GM19099 (cell line): ENCODE results near the gene ARMH3.

ENCODE experiments used
- POLR2A ChIP-seq: IDR thresholded peaks from 3 replicates; pipeline ENCODE4 v1.6.1; 2011; ENCODE audit warnings: low read depth; ENCODE audit not compliant: insufficient read length; ENCODE audit errors: extremely low read depth

ARMH3 gene

DNA sequence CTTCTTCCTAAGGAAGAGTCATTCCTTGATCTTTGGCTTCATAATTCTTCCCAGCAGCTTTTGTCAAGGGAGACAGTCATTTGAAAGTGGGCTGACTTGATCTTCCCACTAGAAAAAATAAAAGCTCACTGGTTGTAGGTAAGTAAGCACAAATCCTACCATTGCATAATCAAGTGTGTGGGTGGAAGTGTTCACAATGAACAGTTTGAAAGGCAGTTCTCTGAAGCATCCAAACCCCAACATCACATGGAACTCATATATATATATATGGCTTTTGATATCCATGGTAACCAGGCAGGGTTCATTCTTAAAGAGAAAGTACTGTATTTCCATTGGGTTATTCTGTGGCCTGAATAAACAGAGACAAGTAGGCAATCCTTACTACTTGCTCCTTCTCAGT is 51.6 kb downstream of the ARMH3 start:
- TF ChIP-seq POLR2A = no peak

DNA sequence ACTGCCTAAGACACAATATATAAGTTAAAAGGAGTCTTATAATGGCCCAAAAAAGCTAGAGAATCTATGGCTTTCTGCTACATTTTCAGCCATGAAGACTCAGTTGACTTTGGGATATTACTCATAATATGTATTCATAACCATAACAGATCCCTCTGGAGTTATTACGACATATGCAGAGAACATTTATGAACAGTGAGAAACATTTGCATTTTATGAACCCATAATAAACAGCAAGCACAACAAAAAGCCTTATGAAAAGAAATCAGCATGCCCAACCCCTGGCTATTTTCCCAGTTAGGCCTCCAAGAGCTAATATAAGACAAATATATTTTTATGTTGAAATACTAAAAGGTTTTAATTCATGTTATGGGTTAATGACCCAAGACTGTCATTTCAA is 52.4 kb downstream of the ARMH3 start:
- no peak for TF ChIP-seq POLR2A

- no peak for TF ChIP-seq POLR2A
Measured at GRCh38 chr10:102001435-102002068, 54.4 kb downstream of the ARMH3 start.

GRCh38 chr10:101997803-101998202 is 58.2 kb downstream of the ARMH3 start:
- TF ChIP-seq POLR2A = no peak

DNA sequence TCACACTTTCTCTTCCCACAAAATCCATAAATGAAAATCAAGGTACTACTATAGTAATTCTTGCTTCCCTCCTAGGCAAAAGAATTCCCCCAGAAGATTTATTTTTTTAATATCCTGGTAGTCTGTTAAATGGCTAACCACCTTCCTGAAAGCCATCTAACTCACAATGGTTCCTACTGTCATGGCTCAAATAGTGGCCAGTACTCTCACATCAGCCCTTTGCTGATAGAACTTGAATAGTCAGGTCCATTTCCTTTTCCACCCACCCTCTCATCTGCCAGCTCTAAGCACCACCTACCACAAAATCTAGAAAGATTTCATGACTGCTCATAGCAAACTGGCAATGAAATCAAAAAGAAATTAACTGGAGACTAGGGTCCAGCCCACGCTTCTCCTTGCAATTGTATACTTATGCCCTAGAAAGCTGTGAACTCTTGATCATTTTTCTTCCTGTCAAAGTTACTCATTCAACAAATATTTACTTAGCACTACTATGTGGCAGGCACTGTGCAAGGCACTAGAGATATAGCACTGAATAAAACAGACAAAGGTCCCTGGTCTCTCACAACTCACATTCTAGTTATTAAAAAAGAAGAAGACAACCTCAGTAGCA is 60.4 kb downstream of the ARMH3 start:
- TF ChIP-seq POLR2A = no peak

DNA sequence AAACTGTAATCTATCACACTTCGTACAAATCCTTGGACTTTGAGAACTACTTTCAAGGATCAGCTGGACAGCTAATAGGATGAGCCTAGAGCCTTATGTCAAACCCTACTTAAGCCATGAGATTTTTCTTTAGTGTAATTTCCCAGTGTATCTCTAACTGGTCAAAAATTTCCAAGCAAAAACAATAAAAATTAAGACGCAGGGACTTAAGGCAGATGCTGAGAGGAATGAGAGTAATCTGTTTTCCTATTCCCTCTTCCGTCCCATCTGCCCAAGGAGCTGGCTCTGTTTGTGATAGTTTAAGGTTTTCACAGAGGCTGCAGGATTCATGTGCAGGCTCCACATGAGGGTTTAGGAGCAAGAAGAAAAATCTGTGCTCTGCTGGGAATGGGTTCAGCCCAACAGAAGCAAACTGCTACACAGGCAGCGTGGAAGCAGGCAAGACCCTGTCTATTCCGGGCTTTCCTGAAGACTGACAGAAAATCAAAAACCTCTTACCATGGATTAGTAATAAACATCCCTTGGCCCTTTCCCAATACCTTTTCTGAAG is 62.2 kb downstream of the ARMH3 start:
- TF ChIP-seq POLR2A = no peak

GRCh38 chr10:101993221-101993620 is 62.8 kb downstream of the ARMH3 start:
- no peak for TF ChIP-seq POLR2A

DNA sequence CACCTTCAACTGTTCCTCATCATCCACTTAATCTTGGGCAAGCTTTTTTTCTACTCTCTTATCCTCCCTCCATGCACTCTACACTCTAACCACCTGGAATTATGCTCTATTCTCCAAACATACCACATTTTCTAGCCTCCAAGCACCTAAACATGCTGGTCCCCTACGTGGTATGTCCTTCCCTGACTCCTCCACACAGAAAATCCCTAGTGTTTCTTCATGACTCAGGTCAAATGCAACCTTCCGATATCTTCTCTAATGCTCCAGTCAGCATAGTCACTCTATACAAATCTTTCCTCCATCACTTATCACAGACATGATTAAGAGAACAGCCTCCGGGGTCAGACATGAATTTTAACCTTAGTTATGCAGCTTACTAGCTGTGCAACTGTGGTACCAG is 68.8 kb downstream of the ARMH3 start:
- no peak for TF ChIP-seq POLR2A

- TF ChIP-seq POLR2A = no peak
Measured at GRCh38 chr10:101986624-101986971, 69.4 kb downstream of the ARMH3 start.

DNA sequence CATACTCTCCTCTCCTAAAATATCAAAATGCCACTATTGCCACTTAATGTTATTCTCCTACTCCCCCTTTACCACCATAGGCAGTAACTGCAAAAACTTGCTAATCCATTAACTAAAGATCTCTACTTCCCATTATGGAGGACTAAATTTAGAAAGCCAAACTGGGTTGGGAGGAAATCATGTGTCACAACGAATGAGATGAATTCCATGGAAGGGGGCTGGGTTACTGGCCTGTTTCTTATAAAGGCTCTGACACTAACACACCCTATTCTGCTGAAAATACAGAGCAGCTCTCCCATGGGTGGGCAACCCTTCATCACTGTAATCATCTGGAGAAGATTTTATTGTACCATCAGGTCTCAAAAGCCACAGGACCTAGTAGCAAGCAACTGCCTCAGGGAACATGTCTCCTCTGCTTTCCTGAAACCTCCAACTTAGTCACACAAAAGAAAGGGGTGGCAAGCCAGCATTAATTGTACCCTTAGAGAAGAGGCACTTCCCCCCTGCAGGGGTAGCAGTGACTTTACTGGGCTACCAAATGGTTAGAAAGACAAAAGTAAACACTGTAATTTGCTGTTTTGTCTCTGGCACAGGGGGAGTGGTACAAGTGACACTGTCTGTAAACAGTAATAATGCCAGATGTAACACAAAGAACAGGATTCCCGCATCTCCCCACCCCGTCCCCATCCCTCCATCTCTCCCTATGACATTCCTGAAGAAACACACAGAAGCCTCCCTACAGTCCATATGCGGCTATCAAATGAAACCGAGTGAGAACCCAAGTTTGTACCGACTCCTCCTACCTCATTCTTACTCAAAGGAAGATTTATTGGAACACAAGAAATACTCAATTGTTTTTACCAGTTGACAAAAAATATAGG is 81.6 kb downstream of the ARMH3 start:
- no peak for TF ChIP-seq POLR2A

DNA sequence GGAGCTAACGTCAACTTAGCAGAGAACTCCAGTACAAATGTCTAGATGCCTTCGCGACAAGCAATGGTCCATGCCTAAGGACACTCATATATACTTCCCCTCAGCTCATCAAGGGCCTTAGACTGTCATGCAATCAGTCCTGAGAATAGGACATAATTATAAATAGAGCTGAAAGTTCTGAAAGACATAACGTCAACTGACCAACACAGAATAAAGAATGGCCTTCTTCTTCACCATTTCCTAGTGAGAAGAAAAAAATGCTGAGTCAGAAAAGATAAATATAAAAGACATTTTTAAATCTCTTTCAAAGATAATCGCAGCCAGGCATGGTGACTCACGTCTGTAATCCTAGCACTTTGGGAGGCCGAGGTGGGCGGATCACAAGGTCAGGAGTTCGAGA is 83.2 kb downstream of the ARMH3 start:
- TF ChIP-seq POLR2A = no peak

- TF ChIP-seq POLR2A = no peak
Measured at GRCh38 chr10:101969412-101969922, 86.5 kb downstream of the ARMH3 start.

DNA sequence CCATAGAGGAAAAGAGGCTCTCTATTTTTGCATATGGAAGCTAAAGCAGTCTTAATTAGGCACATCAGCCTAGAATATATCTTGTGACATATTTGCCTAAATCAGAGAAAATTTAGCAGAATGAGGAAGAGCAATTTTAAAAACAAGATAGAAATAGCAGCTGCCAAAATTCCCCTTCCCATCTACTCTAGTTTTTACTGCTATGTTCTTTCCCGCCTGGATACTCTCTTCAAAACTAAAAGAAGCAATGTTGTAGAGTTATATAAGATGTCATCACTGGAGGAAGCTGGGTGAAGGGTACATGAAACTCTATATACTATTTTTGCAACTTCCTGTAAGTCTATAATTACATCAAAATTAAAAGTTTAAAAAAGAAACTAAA is 87.0 kb downstream of the ARMH3 start:
- TF ChIP-seq POLR2A = no peak

- TF ChIP-seq POLR2A = no peak
Measured at GRCh38 chr10:101968286-101968939, 87.6 kb downstream of the ARMH3 start.

- no peak for TF ChIP-seq POLR2A
Measured at GRCh38 chr10:101967713-101968112, 88.3 kb downstream of the ARMH3 start.
